MM.1S (cell line): ENCODE results near the gene MRPL38.

Experiments
- DNase-seq: peaks from one replicate; pipeline ENCODE4 v3.0.0-alpha.2; 2015
- H2AFZ ChIP-seq: fragments of 300-600 bp; sonication (generic); 2 replicates; pipeline ENCODE4 v1.6.0; 2016; ENCODE audit warnings: antibody characterized with exemption, low read length
- H3F3A ChIP-seq: fragments of 300-600 bp; sonication (generic); 2 replicates; pipeline ENCODE4 v1.6.1; 2016; ENCODE audit warnings: mild to moderate bottlenecking, antibody characterized with exemption, low read length, moderate library complexity, mixed read lengths; ENCODE audit not compliant: insufficient read depth
- H3K27ac ChIP-seq: fragments of 300-600 bp; sonication (generic); 2 replicates; pipeline ENCODE4 v1.5.1; 2016; ENCODE audit warnings: mild to moderate bottlenecking, low read length
- H3K27me3 ChIP-seq: fragments of 300-600 bp; sonication (generic); replicated peaks from 2 replicates; pipeline ENCODE4 v1.6.0; 2016; ENCODE audit warnings: low read length; ENCODE audit not compliant: insufficient read depth
- H3K36me3 ChIP-seq: fragments of 300-600 bp; sonication (generic); replicated peaks from 2 replicates; pipeline ENCODE4 v1.6.1; 2016; ENCODE audit warnings: mild to moderate bottlenecking, low read length, mixed read lengths; ENCODE audit not compliant: insufficient read depth
- H3K4me1 ChIP-seq: fragments of 300-600 bp; sonication (generic); 2 replicates; pipeline ENCODE4 v1.6.1; 2016; ENCODE audit warnings: low read length, mixed read lengths
- H3K4me2 ChIP-seq: fragments of 300-600 bp; sonication (generic); 2 replicates; pipeline ENCODE4 v1.6.0; 2016; ENCODE audit warnings: low read depth, low read length
- H3K4me3 ChIP-seq: fragments of 300-600 bp; sonication (generic); 2 replicates; pipeline ENCODE4 v1.5.1; 2016; ENCODE audit warnings: low read length, mixed read lengths
- H3K79me2 ChIP-seq: fragments of 300-600 bp; sonication (generic); 2 replicates; pipeline ENCODE4 v1.6.1; 2016; ENCODE audit warnings: mixed run types, low read length, mixed read lengths
- H3K9ac ChIP-seq: fragments of 300-600 bp; sonication (generic); 2 replicates; pipeline ENCODE4 v1.6.1; 2016; ENCODE audit warnings: low read length, mixed read lengths
- H3K9me2 ChIP-seq: fragments of 300-600 bp; sonication (generic); replicated peaks from 2 replicates; pipeline ENCODE4 v1.6.1; 2016; ENCODE audit warnings: mild to moderate bottlenecking, low read length, mixed read lengths; ENCODE audit not compliant: insufficient read depth
- H3K9me3 ChIP-seq: fragments of 300-600 bp; sonication (generic); replicated peaks from 2 replicates; pipeline ENCODE4 v1.6.1; 2016; ENCODE audit warnings: mild to moderate bottlenecking, low read length, mixed read lengths; ENCODE audit not compliant: insufficient read depth
- H4K20me1 ChIP-seq: fragments of 300-600 bp; sonication (generic); 2 replicates; pipeline ENCODE4 v1.6.1; 2016; ENCODE audit warnings: mild to moderate bottlenecking, low read length, moderate library complexity, mixed read lengths; ENCODE audit not compliant: insufficient read depth
- EZH2 ChIP-seq: fragments of 300-600 bp; sonication (generic); optimal IDR thresholded peaks from 2 replicates; pipeline ENCODE3; 2017; ENCODE audit warnings: low read depth, mild to moderate bottlenecking, antibody characterized with exemption, low read length, mixed read lengths
- EZH2phosphoT487 ChIP-seq: fragments of 300-600 bp; sonication (generic); IDR thresholded peaks from 2 replicates; pipeline ENCODE4 v1.6.1; 2018; ENCODE audit warnings: antibody characterized with exemption, low read length
- TF ChIP-seq, protein P1 (sequence below): fragments of 300-600 bp; sonication (generic); IDR thresholded peaks from 2 replicates; pipeline ENCODE4 v1.5.1; 2016; ENCODE audit warnings: antibody characterized with exemption, low read length, mixed read lengths

MRPL38 gene

DNA sequence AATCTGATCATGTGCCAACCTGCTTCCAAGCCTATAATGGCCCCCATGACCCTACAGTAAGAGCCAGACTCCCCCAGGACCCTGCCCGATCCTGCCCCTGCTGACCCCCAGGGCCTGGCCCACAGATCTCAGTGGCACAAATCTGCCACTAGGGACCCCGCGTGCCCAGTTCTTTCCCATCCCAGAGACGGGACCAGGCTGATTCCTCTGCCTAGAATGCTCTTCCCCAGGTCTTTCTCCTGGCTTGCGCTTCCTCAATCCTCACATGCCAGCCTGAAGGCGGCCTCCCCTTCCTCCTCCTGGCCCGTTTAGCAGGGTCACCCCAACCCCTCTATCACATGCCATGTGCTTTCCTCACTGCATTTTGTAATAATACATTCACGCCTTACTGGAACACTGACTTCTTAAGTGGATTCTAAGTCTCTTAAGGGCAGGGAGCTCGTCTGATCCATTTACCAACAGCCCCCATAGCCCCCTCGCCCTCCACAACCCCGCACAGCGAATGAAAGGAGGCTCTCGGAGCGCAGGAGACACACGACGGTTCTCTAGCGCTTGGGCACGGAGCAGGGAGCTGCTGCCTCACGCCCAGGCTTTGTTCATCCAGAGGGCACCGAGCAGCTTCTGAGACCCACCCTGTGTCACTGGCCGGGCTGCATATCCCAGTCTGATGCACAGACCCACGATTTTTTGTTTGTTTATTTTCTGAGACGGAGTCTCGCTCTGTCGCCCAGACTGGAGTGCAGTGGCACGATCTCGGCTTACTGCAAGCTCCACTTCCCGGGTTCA, 9.1 kb downstream of the MRPL38 start:
- no peak for DNase-seq
- H3K27me3 ChIP-seq: no peaks in the 10 kb centered on the region
- H3K4me2 ChIP-seq: peak overlapping the region; percentile 93
- H3K36me3 ChIP-seq: no peaks in the 10 kb centered on the region
- TF ChIP-seq, protein P1, sequence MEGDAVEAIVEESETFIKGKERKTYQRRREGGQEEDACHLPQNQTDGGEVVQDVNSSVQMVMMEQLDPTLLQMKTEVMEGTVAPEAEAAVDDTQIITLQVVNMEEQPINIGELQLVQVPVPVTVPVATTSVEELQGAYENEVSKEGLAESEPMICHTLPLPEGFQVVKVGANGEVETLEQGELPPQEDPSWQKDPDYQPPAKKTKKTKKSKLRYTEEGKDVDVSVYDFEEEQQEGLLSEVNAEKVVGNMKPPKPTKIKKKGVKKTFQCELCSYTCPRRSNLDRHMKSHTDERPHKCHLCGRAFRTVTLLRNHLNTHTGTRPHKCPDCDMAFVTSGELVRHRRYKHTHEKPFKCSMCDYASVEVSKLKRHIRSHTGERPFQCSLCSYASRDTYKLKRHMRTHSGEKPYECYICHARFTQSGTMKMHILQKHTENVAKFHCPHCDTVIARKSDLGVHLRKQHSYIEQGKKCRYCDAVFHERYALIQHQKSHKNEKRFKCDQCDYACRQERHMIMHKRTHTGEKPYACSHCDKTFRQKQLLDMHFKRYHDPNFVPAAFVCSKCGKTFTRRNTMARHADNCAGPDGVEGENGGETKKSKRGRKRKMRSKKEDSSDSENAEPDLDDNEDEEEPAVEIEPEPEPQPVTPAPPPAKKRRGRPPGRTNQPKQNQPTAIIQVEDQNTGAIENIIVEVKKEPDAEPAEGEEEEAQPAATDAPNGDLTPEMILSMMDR: peak; percentile 32
- TF ChIP-seq EZH2phosphoT487: no peak
- H3K27ac ChIP-seq: no peak overlapping the region
- H3K9ac ChIP-seq: peak overlapping the region; percentile 88; the same call in 1 of the 2 replicates
- no peak overlapping the region for H2AFZ ChIP-seq
- H3F3A ChIP-seq: peaks cover 12% of the 10 kb centered on the region
- peaks cover 22% of the 10 kb centered on the region for H3K79me2 ChIP-seq
- H3K4me3 ChIP-seq: peak overlapping the region; percentile 80
- H4K20me1 ChIP-seq: no peaks in the 10 kb centered on the region
- H3K9me3 ChIP-seq: no peaks in the 10 kb centered on the region
- peaks cover 6% of the 10 kb centered on the region for H3K4me1 ChIP-seq
- no peaks in the 10 kb centered on the region for H3K9me2 ChIP-seq

DNA sequence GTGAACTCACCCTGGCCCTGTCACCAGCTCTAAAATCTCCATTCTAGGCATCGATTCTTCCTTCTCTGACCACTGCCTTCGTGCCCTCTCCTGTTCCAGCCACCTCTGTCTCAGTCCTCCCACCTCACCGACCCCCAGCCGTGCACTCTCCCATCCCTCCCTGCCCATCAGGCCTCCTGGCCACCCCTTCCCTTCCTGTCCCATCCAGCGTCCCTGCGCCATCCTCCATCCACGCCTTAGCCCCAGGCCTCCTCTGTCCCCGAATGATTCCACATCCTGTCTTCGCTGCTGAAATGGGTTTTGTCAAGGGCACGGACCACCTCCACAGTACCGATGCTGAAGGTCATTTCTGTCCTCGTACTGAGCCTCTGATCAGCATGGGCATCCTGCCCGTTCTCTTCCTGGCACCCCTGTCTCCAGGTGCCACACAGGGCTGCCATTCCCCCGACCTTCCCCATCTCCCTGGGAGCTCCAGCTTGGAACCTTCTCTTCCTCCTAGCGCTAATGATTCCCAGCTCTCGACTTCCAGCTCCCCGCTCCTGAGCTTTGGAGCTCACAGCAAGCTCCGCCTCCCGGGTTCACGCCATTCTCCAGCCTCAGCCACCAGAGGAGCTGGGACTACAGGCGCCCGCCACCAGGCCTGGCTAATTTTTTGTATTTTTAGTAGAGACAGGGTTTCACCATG, 10.5 kb downstream of the MRPL38 start:
- H3K4me2 ChIP-seq: no peak overlapping the region
- no peak overlapping the region for H3K27ac ChIP-seq
- peaks cover 22% of the 10 kb centered on the region for H3K79me2 ChIP-seq
- no peak overlapping the region for H3K9ac ChIP-seq
- TF ChIP-seq EZH2phosphoT487: no peak
- H3K9me3 ChIP-seq: no peaks in the 10 kb centered on the region
- DNase-seq: no peak
- H3K9me2 ChIP-seq: no peaks in the 10 kb centered on the region
- H3K27me3 ChIP-seq: no peaks in the 10 kb centered on the region
- H3F3A ChIP-seq: peaks cover 12% of the 10 kb centered on the region
- no peak overlapping the region for H2AFZ ChIP-seq
- H3K4me3 ChIP-seq: no peak overlapping the region
- peaks cover 6% of the 10 kb centered on the region for H3K4me1 ChIP-seq
- no peaks in the 10 kb centered on the region for H4K20me1 ChIP-seq
- no peaks in the 10 kb centered on the region for H3K36me3 ChIP-seq

DNA sequence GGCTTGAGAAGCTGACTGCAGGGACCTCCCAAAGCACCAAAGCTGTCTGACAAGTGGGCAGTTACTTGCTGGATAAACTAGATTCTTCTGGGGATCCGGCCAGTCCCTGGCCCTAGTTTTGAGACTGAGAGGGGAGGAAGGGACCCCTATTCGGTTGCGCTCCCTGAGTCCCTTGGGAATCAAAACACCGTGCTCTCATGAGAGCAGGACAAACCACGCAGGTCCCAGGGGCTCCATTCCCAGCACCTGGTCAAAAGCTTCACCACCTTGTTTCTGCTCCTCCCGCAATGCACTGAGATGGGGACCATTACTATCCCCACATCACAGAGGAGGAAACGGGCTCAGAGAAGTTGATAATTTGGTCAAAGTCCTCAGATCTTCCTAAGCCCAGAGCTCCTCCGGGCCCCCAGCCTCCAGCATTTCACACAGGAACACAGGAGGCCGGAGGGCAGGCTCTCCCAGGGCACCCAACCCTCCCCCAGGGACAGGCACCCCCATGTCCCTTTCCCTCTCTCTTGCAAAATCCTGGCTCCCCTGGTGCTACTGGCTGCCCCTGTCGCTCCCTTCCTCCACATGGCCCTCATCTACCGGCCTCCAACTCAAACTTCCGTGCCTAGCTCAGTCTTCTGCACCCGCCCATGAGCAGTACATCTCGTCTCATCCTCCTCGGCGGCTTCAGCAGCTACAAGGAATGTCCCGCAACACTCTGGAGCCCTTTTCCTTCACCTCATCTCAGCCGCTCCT, 11.2 kb downstream of the MRPL38 start:
- H3K4me3 ChIP-seq: no peak overlapping the region
- H2AFZ ChIP-seq: no peak overlapping the region
- no peaks in the 10 kb centered on the region for H3K9me3 ChIP-seq
- H3K9me2 ChIP-seq: no peaks in the 10 kb centered on the region
- H3F3A ChIP-seq: peaks cover 12% of the 10 kb centered on the region
- no peaks in the 10 kb centered on the region for H3K27me3 ChIP-seq
- no peak for TF ChIP-seq EZH2
- TF ChIP-seq, protein P1: no peak
- TF ChIP-seq EZH2phosphoT487: no peak
- H3K79me2 ChIP-seq: peaks cover 22% of the 10 kb centered on the region
- no peak overlapping the region for H3K27ac ChIP-seq
- no peaks in the 10 kb centered on the region for H3K36me3 ChIP-seq
- H3K9ac ChIP-seq: no peak overlapping the region
- H3K4me2 ChIP-seq: no peak overlapping the region
- DNase-seq: no peak
- peaks cover 6% of the 10 kb centered on the region for H3K4me1 ChIP-seq
- no peaks in the 10 kb centered on the region for H4K20me1 ChIP-seq
